MM.1S (cell line): ENCODE measurements around the gene TAF6.

Experiments
- CTCF ChIP-seq: fragments of 300-600 bp; sonication (generic); IDR thresholded peaks from 2 replicates; pipeline ENCODE4 v1.5.1; 2016; ENCODE audit warnings: antibody characterized with exemption, low read length, mixed read lengths
- EZH2 ChIP-seq: fragments of 300-600 bp; sonication (generic); optimal IDR thresholded peaks from 2 replicates; pipeline ENCODE3; 2017; ENCODE audit warnings: low read depth, mild to moderate bottlenecking, antibody characterized with exemption, low read length, mixed read lengths
- EZH2phosphoT487 ChIP-seq: fragments of 300-600 bp; sonication (generic); IDR thresholded peaks from 2 replicates; pipeline ENCODE4 v1.6.1; 2018; ENCODE audit warnings: antibody characterized with exemption, low read length

GRCh38 chr7:100115026-100115425 lies 4.1 kb downstream of the TAF6 start:
- TF ChIP-seq EZH2 = no peak
- no peak for TF ChIP-seq CTCF
- TF ChIP-seq EZH2phosphoT487 = no peak
